Anterior cingulate cortex (tissue), 58 donors: ENCODE measurements around the gene TENM4.

Experiments used
- DNase-seq, 58 donors: peaks; one replicate each; lab custom pipeline; 2025; lab: John Stamatoyannopoulos, UW

Gene TENM4

GRCh38 chr11:79312617-79313529 is 128.0 kb downstream of the TENM4 start:
- DNase-seq: peak in 31 of 58 donors; percentile 3 to 75 (median 27)

DNA sequence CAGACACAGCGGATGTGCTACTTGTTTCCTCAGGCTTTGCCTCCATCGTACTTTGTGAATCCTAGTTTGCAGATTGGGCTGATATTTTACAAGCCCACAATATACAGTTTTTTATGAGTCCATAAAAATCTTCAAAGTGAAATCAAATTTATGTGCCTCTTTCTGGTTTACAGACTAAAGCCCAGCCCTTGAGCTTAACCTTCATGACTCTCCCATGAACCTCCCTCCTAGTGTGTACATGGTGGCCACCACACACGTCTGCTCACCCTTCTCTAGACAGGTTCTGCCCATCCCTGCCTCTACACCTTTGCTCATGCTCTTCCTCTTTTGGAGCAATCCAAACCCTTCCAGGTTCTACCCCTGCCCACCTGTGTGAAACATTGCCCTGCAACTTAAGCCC is 129.4 kb downstream of the TENM4 start:
- DNase-seq: no peak

- no peak for DNase-seq
Observed at GRCh38 chr11:79309407-79309806, 131.4 kb downstream of the TENM4 start.

DNA sequence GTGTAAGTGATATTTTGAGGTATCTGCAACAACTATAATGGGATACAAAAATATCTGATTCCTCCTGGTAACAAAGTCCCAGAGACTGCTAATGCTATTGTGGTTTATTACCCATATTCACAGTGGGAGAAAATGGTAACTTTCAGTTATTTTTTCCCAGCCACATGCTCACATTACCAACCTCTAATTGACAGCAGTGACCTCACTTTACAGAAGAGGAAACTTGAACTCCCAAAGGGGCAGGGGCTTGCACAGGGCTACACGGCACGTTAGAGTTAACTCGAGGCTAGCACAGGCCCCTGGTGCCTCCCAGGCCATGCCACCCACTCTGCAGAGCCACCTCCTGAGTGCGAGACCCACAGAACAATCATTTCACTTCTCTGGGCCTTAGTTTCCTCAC is 132.4 kb downstream of the TENM4 start:
- DNase-seq: no peak

GRCh38 chr11:79304599-79305212 is 136.1 kb downstream of the TENM4 start:
- peak in 1 of 58 donors; percentile 20 for DNase-seq

DNA sequence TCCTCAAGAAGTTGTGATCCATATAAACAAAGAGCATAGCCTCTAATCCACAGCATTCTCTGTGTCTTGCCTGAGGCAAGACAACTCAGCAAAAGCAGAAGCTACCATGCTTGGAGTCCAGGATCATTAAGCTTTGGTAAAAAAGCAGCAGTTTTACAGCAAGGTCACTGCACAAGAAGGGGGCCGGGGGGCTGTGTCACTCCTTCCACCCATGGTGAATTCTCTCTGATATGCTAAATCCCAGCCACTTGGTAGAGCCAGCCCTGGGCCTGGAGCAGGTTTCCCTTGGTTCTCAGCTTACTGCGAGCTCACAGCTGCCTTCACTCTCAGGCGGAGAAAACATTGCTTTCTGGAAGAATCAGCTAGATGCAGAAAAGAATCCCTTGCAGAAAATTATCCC is 144.7 kb downstream of the TENM4 start:
- DNase-seq: no peak

DNA sequence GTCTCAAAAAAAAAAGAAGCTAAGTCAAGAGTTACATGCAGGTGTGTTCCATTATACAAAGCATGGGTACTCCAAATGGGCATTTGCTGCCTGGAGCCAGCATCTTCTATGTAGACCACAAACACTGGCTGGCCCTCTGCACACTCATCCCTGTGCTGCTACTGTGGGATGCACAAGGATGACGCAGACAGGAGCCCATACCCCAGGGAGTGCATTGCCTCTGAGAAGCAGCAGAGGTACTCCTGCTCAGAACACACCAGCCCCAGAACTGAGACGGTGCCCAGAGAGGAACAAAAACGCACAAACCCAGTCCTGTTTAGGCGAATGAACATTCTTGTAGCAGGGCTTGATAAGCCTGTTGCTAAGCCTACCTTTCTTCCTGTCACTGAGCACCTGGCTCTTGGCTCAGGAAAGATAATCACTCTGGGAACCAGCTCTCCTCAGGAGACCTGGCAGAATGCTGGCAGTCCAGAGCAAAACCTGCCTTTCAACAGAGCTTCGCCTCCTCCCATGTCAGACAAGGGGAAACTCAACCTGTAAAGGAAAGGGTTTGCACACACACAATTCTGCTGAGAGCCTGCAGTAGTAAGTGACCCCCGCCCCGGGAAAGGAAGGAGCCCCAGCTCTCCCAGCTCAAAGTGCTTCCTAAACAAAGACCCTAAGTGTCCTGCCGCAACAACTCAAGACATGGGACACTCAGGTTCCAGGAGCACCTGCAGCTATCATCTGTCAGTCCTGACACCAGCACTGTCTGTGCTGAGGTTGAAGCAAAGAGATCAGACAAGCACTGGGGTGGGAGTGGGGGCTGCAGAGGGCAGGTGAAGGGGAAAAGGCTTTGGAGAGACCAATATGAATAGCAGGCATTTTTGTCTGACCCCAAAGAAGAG is 145.7 kb downstream of the TENM4 start:
- no peak for DNase-seq

DNA sequence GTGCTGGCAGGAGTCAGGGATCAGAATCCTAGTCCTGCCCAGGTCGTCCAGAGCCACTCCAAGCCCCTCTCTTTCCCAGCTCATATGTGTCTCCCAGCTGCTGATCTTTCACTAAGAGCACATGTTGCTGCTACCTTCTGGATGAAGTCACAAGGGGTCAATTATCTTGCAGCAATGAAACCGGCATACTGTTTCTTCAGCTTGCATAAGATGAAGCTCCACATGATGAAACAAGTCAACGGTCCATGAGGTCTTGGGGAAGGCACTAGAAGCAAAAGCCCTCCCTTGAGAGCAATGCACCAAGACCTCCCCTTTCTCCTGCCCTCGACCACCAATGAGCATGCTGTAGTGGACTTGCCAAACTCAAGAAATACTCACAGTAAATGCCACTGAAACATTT is 148.9 kb downstream of the TENM4 start:
- no peak for DNase-seq

GRCh38 chr11:79290761-79291160 is 150.1 kb downstream of the TENM4 start:
- no peak for DNase-seq

- no peak for DNase-seq
Observed at GRCh38 chr11:79287952-79288351, 152.9 kb downstream of the TENM4 start.

- no peak for DNase-seq
Observed at GRCh38 chr11:79285756-79286155, 155.1 kb downstream of the TENM4 start.

- DNase-seq: no peak
Observed at GRCh38 chr11:79276736-79277325, 164.0 kb downstream of the TENM4 start.

DNA sequence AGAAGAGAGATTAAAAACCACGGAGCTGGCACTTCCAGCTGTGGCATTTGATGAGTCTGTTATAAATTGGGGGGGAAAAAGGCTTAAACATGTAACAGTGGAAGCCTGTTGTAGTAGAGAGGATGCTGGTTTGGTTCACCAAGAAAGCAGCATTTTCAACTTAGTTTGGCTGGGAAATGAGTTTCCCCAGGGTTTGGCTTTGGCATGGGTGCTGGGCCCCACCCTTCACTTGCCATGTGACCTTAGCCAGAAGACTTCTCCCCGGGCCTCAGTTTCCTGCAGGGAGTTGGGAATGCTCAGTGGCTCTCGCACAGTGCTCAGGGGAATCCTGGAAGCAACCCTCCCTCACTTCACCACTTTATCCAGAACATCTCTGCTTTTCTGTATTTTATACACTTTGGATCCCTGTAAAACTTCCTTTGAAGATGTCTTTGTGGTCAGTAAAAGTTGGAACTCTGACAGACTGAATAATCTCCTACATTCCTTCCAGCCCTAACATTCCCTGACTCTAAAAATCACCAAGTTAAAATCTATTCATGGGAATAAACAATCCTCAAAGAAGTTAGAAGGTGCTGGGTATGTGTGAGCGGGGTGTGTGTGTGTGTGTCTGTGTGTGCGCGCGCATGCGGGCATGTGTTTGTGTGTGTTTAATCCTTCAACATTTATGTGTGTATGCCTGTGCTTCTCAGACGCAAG is 166.0 kb downstream of the TENM4 start:
- DNase-seq: no peak

GRCh38 chr11:79273781-79274180 is 167.0 kb downstream of the TENM4 start:
- no peak for DNase-seq

DNA sequence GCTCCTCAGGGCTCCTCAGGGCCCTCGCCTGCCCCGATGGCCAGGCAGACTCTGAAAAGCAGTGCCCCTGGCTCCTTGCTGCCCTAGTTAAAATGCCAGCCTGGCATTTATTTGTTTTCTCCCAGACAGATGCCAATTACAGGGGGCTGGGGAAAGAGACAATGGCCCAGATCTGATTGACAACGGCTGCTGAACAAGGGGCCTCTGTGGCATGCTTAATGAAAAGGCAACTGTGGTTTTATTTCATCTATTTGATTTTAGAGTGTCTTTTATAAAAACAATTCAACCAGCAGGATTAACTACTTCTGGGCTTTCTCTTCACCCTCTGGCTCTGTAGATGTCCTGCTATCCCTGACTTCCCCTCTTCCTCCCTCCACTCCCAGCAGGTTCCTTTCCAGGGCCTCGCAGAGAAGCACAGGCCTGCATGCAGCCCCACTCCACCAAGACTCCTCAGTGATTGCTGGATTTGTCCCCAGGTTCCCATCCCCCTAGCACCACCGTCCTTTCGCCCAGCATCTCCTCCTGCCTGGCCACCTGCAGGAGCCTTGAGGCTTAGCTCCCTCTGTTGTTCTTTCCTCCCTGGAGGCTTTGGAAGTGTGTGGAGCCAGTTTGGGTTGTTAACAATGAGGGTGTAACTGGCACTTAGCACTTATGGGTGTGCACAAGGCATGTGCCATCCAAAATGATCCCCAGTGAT is 171.1 kb downstream of the TENM4 start:
- peak in 1 of 58 donors; percentile 23 for DNase-seq

GRCh38 chr11:79266396-79266795 is 174.4 kb downstream of the TENM4 start:
- no peak for DNase-seq

GRCh38 chr11:79265756-79266322 is 175.0 kb downstream of the TENM4 start:
- DNase-seq: no peak

GRCh38 chr11:79264284-79264683 is 176.5 kb downstream of the TENM4 start:
- peak in 1 of 58 donors; percentile 24 for DNase-seq

DNA sequence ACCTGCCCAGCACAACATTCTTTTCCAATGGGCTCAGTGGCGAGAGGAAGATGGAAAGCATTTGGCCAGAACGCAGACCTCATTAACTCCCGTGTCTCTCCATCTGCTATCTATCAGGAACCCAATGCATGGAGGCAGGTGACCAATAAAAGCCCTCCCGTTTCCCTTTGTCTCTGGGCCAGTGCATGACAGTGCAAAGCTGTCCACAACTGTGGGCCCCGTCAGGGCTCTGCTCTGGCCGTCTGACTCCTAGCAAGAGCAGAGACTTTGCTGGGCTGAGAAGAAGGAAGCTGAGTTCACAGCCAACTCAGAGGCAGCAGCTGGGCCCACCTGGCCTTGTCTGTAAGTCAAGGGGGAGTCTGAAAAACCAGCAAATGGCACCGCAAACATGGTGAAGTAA is 177.8 kb downstream of the TENM4 start:
- DNase-seq: no peak
